ENCODE data around the gene POLE.

GRCh38 chr12:132719141-132719953, 32.2 kb upstream of the POLE start:
- no peak for TF ChIP-seq MAX (IDR thresholded peaks at IDR 0.05)
- TF ChIP-seq YY1 (IDR thresholded peaks at IDR 0.05; ENCODE audit: low read depth) = no peak
- no peak for TF ChIP-seq EP300 (IDR thresholded peaks at IDR 0.05; ENCODE audit: borderline replicate concordance)
- no peak for TF ChIP-seq REST (IDR thresholded peaks at IDR 0.05; ENCODE audit: low read depth)
- TF ChIP-seq EGR1 (IDR thresholded peaks at IDR 0.05) = no peak
- TF ChIP-seq TAF1 (IDR thresholded peaks at IDR 0.05; ENCODE audit: low read depth) = no peak
- no peak for TF ChIP-seq CEBPB (IDR thresholded peaks at IDR 0.05)

All from Ishikawa (cell line).